Ramos (cell line): ENCODE measurements around the gene SYNE3.

Experiments
- in situ Hi-C: fragments of 300-500 bp; cut with MboI; formaldehyde crosslinking; loops from one replicate; pipeline ENCODE4 v1.14.3; 2022; ENCODE audit warnings: low sequenced_read_pairs; ENCODE audit not compliant: unreplicated experiment

Gene SYNE3

GRCh38 chr14:95507701-95508103 lies 8.7 kb downstream of the SYNE3 start:
- in situ Hi-C loops = no loop called here

DNA sequence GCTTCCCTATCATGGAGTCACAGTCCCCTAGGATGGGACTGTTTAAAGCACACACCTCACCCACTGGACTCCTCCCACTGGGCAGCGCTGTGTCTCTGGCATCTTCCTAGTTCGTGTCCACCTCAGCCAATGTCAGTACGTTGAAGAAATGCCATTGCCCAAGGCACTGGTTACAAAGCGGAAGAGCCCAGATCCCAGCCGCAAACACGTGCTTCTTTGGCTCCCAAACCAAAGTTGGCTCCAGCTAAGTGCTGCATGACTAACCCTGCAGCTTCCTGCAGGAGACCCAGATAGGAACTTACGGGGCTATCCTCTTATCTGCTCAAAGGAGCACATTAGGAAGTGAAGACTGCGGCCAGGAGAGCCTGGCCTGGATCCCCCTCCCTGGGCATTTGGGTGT lies 9.3 kb downstream of the SYNE3 start:
- in situ Hi-C loops = no loop called here

GRCh38 chr14:95505030-95505589 lies 11.3 kb downstream of the SYNE3 start:
- in situ Hi-C loops = no loop called here

GRCh38 chr14:95504135-95505029 lies 12.1 kb downstream of the SYNE3 start:
- in situ Hi-C loops = no loop called here

DNA sequence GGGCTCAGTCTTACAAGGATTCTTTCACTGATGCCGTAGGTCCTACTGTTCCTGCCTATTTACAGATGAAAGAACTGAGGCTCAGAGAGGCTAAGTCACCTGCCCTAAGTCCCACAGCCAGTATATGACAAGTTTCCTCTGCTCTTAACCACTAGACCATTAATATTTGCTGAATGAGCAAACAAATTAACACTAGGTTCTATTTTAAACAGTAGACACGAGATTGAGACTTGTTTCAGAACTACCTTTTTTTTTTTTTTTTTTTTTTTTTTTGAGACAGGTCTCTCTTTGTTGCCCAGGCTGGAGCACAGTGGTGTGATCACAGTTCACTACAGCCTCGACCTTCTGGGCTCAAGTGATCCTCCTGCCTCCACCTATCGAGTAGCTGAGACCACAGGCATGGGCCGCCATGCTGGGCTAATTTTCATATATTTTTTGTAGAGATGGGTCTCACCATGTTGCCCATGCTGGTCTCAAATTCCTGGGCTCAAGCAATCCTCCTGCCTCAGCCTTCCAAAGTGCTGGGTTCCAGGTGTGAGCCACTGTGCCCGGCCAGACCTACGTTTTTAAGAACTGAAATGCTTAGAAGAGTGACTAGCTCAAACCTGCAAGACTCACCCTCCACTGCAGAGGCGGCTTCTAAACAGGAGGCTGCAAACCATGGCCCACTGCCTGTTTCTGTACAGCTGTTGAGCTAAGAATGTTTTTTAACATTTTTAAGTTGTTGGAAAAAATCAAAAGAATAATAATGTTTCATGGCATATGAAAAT lies 12.9 kb downstream of the SYNE3 start:
- in situ Hi-C loops = no loop called here

- in situ Hi-C loops = no loop called here
Measured at GRCh38 chr14:95502381-95502950, 14.0 kb downstream of the SYNE3 start.

DNA sequence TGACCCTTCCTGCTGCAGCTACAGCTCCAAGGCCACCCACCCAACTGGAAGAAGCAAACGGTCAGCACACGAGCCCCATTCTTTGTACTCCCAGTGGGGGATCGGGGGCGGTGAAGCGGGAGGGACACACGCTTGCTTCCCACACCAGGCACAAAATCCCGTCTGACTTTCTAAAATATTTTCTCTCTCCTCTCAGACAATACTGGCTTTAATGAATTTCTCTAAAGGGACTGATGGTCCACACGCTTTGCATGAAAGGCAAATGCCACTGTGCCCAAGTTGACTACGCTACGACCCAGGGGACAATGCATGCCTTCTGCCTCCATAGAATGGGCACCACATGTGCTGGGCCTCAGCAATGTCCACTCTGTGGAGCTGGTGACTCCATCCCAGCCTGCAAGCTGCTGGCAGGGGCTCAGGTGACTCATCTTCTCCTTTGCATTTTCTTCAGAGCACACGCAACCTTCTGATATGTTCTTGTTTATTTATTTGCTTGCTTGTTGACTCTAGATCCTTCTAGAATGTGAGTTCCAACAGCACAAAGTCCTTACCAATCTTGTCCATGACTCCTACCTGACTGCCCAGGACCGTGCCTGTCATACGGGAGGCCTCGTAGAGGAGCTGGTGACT lies 15.6 kb downstream of the SYNE3 start:
- in situ Hi-C loops = no loop called here

DNA sequence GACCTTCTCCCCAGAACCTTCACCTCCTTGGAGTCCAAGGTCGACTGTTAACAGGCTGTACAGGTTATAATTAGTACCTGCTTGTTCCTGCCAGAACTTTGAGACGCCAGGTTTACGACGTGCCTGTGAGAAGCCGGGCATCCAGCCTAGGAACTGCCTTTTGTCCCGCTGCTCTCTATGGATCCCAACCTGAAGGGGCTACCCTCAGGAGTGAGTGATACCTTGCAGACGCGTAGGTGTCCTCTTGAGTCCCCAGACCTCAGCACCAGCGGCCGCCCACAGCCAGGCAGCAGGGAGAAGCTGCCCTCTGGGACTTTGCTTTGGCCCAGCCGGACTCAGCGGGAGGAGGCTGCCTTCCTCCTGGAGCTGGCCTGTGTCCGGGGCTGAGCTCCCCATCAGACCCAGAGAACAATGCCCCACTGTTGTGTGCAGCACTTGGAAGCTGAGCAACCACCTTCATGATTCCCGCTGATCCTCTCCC lies 16.2 kb downstream of the SYNE3 start:
- in situ Hi-C loops = no loop called here

DNA sequence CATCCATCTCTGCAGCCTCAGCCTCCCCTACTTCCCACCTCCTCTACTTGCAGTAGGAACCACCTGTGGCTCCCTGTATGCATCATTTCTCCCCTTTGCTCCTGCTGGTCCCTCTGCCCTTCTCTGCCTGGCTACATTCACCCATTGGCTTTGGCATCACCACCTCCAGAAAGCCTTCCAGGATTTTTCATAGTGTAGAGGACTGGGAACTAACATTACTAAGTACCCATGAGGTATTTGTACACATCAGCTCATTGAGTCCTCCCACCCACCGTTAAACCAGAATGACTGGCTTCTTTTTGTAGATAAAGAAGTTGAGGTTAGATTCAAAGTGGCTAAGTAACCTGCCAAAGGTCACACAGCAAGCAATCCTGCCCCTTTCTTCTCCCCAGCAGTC lies 17.1 kb downstream of the SYNE3 start:
- in situ Hi-C loops = no loop called here

DNA sequence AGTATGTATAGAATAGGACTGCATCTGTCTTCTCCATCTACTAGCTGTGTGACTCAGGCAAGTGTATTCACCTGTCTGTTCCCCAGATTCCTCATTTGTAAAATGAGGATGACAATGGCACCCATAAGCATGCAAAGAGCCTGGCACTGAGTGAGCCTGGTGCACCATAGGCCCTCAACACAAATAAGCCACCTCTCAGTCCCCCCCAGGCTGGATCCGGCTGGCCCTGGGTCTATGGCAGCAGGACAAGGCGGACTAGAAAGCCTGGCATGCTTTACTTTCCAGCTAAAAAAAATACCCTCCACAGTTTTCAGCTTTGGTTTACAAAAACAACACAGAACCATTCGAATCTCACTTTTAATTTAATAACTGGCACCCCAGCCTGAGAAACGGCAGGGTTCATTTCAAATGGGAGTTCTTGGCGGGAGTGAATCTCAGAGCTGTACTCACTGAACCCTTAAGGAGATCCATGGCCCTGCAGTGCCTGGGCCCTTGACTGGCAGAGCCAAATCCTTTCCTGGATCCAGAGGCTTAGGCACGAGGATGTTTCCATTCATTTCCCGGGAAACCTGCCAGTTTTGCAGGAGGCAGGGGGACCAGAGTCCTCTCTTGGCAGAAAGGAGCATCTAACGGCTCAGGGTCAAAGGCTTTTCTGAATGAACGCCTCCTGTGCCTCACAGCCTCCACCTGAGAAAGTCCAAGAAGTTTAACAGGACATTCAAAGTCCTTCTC lies 17.7 kb downstream of the SYNE3 start:
- in situ Hi-C loops = no loop called here

DNA sequence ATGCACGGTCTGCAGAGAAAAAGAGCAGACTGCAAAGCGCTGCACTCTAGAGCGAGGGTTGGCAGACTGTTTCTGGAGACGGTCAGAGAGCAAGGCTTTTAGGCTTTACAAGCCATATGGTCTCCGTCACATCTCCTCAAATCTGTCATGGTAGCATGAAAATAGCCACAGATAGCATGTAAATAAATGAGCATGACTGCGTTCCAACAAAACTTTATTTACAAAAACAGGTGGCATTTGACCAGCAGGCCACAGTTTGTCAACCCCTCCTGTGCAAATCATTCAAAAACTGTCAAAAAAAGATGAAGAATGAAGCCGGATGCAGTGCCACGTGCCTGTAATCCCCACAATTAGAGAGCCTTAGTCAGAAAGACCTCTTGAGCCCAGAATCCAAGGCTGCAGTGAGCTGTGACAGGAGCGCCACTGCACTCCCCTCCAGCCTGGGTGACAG lies 18.9 kb downstream of the SYNE3 start:
- in situ Hi-C loops = no loop called here

DNA sequence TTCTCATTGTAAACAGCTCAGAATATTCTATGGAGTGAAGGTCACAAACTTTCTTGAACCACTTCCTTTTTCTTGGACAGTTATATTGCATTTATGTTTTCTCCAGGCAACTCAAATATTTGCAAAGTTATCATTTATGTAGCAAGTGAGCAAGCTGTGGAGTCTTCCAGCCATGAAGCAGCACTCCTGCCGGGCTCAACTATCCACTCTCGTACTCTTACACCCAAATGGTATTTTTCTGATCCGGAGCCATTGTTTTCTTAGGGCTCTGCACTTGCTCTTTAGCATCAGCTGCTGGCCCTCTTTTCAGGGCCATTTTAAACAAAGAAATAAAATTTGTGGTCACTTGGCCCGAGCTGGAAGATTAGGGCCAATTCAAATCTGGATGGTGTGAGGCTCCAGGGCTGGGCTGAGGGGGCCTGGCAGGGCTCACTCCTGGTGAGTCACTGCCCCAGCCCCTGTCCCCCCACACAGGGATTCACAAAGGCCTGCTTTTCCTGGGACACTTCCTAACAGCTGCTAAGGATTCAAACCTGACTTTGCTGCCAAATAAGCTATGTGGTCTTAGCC lies 19.7 kb downstream of the SYNE3 start:
- in situ Hi-C loops = no loop called here

DNA sequence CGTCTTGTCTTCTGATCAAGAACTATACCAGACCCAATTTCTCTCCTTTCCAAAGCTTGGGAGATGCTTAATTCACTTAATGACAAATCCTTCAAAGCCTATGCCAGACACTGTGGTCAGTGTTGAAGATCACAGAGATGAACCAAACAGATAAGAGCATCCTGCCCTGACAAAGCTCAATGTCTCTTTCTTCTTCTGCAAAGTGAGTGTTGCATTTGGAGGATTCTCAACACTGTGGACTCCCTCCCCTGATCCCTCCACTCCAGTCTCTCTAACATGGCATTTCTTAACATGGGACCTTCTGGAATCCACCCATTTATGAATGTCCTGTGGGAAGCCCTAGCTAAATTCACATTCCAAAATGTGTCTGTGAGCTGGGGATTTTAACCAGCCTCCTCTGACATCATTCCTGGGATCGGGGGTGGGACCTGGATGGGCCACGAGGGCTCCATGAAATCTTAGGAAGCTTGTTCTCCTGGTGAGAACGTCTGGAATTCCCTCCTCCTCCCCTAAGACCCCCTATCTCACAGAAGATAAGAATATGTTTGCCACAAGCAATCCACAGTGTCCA lies 20.3 kb downstream of the SYNE3 start:
- in situ Hi-C loops = no loop called here

- in situ Hi-C loops = no loop called here
Measured at GRCh38 chr14:95495538-95496025, 20.9 kb downstream of the SYNE3 start.

GRCh38 chr14:95495076-95495475 lies 21.4 kb downstream of the SYNE3 start:
- in situ Hi-C loops = no loop called here

DNA sequence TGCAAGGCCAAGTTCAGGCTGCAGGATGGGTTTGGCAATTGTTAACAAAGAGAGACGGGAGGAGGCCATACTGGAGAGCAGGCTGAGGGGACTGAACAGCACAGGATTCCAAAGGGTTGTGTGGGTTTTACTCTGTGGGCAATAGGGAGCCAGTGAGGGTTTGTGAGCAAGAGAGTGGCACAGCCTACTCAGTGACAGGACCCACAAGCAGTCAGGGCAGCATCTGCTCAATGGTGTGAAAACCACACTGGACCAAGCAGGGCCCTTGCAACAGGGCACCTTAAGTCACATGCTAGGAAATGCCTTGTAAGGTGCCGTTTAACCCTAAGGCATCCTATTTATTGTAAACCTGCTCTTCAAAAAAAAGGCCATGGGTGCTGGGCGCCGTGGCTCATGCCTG lies 22.0 kb downstream of the SYNE3 start:
- in situ Hi-C loops = no loop called here

DNA sequence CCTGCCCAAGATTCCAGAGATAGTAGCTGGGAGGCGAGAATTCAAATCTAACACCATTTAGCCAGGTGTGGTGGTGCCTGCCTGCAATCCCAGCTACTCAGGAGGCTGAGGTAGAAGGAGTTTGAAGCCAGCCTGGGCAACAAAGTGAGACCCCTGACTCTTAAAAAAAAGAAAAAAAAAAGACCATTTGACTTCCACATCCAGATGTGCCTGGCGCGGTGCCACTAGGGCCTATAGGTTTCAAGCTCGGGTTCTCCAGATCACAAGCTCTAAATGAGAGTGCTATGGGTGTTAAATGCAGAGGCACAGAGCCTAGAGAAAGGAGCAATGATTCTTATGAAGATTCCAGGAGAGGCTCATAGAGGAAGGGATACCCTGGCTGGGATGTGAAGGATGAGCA lies 22.5 kb downstream of the SYNE3 start:
- in situ Hi-C loops = no loop called here

DNA sequence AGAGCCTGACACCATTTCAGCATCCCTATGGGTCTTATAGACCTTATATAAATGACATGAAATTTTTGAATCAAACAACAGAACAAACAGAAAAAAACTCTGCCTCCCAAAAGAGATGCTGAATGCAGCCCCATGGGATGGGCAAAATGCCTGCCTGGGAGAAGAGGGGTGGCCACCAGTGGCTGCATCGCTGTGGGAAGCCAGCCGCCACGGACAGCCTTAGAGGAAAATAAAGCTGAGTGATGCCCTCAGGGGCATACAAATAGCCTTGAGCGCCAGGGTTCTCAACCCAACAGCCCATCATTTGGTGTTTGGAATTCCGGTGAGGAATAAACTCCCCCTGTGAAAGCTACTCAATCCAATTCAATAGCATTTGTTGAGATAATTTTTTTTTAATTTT lies 22.9 kb downstream of the SYNE3 start:
- in situ Hi-C loops = no loop called here
